GM12874 (cell line): ENCODE results near the gene ZNF605.

Source experiments
- TF ChIP-seq, protein P1 (sequence below): IDR thresholded peaks from 2 replicates; pipeline ENCODE4 v1.5.1; 2011; ENCODE audit warnings: low read depth, mild to moderate bottlenecking, control low read depth, low read length, moderate library complexity; ENCODE audit not compliant: insufficient read depth

The ZNF605 gene

DNA sequence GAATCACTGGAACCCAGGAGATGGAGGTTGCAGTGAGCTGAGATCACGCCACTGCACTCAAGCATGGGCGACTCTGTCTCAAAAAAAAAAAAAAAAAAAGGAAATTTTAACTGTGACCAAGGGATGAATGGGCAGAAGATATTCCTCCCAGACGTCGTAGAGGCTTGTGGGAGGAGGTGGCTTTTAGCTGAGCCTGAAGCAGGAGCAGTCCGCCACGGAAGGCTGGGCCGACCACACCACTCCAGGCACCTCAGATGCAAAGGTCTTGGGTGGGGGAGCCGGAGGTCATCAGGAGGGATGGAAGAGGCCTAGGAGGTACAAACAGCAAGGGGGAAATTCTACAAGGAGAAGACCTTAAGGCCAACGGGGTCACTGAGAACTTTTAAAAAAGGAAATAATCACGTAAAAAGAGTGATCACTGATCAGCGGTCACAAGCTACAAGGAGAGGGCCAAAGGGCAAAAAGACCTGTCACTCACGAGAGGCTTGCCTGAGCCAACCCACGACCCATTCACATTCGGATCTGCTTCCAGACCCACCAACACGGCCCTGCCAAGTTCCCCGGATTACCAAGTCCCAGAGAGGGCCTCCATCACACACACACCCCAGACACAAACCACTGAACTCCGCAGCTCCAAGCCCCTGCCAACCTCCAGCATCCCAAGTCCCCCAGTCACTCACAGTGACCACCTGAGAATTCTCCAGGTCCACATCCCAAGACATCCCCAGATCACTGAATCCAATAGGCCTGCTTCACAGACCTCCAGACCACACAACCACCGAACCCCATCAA, 3.5 kb downstream of the ZNF605 start:
- TF ChIP-seq, protein P1, sequence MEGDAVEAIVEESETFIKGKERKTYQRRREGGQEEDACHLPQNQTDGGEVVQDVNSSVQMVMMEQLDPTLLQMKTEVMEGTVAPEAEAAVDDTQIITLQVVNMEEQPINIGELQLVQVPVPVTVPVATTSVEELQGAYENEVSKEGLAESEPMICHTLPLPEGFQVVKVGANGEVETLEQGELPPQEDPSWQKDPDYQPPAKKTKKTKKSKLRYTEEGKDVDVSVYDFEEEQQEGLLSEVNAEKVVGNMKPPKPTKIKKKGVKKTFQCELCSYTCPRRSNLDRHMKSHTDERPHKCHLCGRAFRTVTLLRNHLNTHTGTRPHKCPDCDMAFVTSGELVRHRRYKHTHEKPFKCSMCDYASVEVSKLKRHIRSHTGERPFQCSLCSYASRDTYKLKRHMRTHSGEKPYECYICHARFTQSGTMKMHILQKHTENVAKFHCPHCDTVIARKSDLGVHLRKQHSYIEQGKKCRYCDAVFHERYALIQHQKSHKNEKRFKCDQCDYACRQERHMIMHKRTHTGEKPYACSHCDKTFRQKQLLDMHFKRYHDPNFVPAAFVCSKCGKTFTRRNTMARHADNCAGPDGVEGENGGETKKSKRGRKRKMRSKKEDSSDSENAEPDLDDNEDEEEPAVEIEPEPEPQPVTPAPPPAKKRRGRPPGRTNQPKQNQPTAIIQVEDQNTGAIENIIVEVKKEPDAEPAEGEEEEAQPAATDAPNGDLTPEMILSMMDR, result no peak

DNA sequence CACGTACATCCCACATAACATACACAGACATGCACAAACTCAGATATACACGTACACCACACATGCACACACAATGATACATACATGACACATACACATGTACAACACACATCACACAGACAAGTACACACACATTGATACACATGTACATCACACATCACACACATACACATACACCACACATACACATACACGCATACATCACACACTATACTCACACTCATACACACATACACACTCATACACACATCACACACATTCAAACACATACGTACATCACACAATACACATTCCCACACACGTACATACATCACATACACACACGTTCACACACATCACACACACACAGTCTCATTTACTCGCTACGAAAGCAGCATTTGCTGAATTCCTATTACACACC, 4.5 kb downstream of the ZNF605 start:
- TF ChIP-seq, protein P1, result no peak

DNA sequence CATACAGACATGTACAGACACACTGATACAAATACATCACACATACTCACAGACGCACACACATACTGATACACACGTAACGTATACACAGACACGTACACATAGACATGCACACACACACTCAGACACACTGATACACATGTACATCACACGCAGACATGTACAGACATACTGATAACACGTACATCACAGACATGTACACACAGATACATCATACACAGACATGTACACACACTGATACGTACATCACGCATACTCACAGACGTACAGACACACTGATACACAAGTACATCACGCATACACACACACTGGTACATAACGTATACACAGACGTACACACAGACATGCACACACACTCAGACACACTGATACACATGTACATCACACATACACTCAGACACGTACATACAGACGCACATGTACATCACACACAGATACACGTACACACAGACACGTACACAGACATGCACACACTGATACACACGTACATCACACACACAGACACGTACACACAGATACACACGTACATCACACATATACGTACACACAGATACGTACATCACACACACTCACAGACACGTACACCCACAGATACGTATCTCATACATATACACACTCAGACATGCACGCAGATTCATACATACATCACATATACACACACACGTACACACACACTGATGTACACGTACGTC, 5.1 kb downstream of the ZNF605 start:
- TF ChIP-seq, protein P1, result no peak

DNA sequence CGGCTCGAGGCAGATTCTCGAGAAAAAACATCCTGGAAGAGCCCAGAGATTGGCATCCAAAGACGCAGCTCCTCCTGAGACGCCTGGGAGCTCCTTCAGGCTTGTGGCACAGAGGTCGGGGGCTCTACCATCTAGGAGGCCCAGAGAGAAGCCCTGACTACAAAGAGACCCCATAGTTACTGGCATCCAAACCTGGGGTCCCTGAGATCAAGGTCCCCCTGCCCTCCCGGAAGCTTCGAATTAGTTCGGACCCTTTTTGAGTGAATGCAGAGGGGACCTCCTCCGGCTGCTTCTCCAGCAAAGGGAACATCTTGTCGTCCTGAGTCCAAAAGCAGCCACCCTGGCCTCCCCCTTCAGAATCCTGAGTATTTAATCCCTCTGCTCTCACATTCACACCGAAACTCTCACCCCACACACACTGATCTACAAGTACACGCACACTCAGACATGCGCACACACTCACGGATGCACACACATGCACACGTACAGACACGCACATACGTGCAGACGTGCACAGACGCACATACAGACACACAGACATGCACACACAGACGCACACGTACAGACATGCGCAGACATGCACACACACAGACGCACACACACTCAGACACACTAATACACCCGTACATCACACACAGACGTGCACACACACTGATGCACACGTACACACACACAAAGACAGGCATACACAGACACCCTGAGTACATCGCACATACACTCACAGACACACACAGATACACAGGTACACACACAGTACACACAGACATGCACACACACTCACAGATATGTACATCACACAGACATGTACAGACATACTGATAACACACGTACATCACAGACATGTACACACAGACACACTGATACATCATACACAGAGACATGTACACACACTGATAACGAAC, 5.9 kb downstream of the ZNF605 start:
- TF ChIP-seq, protein P1, result no peak

DNA sequence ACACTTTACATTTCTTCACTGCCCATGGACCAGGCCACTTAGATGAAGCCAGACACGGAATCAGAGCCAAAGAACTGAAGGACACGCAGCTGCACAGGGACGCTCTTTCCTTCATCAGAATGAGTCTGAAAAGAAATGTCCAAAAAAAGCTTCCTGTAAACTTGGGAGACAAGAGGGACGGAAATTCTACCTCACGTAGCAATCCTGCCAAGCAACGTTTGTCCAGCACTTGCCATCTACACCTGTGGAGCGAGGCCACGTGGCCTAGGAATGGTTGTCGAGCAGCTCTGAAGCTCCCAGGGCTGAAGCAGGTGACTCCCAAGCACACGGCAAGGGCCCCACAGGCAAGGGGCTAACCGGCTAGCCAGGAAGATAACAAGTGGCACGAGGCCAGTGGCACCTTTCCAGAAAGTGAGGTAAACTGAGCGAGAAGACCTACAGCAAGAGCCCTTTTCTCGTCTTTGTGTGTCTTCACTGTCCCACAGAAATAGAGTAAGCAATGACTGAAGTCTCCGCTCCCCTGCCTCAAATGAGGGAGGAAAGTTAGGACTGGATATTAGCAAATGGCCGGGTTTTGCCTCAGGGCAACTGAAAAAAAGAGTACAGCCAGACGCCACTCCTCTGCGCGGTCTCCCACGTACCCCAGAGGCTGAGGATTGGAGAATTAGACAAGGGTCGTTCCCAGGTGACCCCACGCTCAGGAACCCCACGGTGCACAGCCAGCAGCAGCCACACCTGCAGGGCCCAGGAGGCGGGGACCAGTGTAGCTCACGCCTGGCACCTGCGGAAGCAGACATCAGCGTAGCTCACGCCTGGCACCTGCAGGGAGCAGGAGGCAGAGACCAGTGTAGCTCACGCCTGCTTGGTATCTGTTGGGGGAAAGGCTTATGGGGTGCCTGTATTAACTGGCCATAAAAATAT, 7.7 kb downstream of the ZNF605 start:
- TF ChIP-seq, protein P1, result no peak

DNA sequence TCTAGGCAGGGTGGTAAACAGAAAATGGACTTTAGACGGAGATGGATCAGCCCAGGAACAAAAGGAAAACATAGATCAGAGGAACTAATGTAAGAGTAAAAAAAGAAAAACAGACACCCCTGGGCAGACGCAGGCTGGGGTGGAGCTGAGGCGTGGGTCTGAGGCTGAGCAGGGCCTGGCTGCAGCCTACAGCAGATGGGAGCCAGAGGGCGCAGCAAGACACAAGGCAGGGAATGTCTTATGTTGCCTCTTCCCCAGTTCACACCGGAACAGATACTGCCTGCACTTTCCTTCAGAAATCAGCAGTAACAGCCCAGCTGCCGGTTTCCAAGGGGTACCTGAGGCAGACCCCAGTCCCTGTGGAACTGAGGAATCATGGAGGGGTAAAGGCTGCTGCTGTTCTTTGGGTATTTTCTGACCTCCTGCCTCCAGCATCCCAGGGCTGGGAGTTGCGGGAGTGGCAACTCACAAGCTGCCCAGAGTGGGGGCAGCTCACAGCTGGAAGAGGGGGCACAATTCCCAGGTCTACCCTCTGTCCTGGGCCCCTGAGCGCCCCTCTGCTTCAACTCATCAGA, 9.8 kb downstream of the ZNF605 start:
- TF ChIP-seq, protein P1, result no peak
